GM12891 (cell line): ENCODE data around the gene TLCD5.

Experiments
- DNase-seq: peaks from one replicate; pipeline ENCODE4 v3.0.0; 2011; ENCODE audit warnings: low spot score; ENCODE audit not compliant: insufficient read length
- FAIRE-seq: peaks from 2 replicates; lab custom pipeline; 2011; peaks lifted over from hg19 to GRCh38; lab: Jason Lieb, UNC
- PAX5 ChIP-seq: IDR thresholded peaks from 2 replicates; pipeline ENCODE4 v1.6.1; 2011; ENCODE audit warnings: low read length, moderate library complexity, mild to moderate bottlenecking; ENCODE audit not compliant: insufficient read depth, severe bottlenecking
- POLR2A ChIP-seq: IDR thresholded peaks from 2 replicates; pipeline ENCODE4 v1.6.1; 2011; ENCODE audit warnings: low read depth, low read length, control low read depth
- POLR2AphosphoS5 ChIP-seq: IDR thresholded peaks from 2 replicates; pipeline ENCODE4 v1.6.1; 2011; ENCODE audit warnings: low read depth, low read length, control low read depth
- POU2F2 ChIP-seq: IDR thresholded peaks from 2 replicates; pipeline ENCODE4 v1.6.1; 2011; ENCODE audit warnings: low read depth, mild to moderate bottlenecking, control low read depth, low read length, moderate library complexity
- SPI1 ChIP-seq: IDR thresholded peaks from 2 replicates; pipeline ENCODE4 v1.6.1; 2011; ENCODE audit warnings: low read depth, low read length, control low read depth
- TAF1 ChIP-seq: IDR thresholded peaks from 2 replicates; pipeline ENCODE4 v1.6.1; 2011; ENCODE audit warnings: low read depth, low read length, control low read depth

The TLCD5 gene

DNA sequence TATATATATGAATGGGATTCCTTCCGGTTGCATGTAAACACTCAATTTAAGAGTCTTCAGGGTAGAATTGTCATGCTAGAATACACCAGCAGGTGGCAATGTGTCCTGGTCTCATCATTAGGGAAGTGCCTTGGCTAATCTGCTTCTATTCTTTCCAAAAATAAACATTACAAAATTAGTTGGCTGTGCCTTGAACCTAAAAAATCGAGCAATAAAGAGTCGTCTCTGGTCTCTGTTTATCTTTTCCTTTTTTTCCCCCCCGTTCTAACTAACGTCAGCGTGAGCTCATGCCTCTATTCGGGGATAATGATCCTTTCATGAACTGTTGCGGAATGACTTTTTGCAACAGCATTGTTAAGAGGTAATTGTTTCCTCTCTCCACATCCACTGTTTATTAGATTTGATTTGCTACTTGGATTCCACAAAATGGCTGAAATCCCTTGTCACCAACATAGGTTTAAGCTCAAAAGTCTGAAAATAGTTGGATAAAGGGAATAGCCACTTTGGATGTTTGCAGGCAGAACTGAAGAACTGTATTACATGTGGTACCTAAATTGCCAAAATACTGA, 9.9 kb downstream of the TLCD5 start:
- DNase-seq (peak; percentile 37), FAIRE-seq (peak; percentile 67)
- no peak for TF ChIP-seq POU2F2
- TF ChIP-seq POLR2A = no peak
- no peak for TF ChIP-seq TAF1
- TF ChIP-seq PAX5 = no peak
- no peak for TF ChIP-seq POLR2AphosphoS5
- TF ChIP-seq SPI1 = peak; percentile 76

DNA sequence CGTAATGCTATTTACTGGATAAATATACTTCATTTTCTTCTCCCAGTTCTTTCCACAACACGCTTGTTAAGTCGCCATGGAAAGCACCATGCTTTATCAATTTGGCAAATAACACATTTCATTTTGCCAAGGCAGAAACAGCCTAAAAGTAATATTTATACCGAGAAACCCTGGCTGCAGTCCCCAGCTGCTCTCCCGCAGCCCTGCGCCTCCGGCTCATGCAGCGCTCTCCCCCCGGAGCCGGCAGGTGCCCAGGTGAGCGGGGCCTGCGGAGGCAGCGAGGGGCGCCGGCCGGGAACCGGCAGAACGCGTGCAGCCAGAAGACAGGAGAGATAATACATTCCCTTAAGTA, 10.4 kb downstream of the TLCD5 start:
- TF ChIP-seq POU2F2 = no peak
- no peak for TF ChIP-seq POLR2AphosphoS5
- no peak for TF ChIP-seq SPI1
- TF ChIP-seq PAX5 = no peak
- no peak for TF ChIP-seq TAF1
- no peak for TF ChIP-seq POLR2A
- FAIRE-seq (no peak), DNase-seq (peak; percentile 38)

DNA sequence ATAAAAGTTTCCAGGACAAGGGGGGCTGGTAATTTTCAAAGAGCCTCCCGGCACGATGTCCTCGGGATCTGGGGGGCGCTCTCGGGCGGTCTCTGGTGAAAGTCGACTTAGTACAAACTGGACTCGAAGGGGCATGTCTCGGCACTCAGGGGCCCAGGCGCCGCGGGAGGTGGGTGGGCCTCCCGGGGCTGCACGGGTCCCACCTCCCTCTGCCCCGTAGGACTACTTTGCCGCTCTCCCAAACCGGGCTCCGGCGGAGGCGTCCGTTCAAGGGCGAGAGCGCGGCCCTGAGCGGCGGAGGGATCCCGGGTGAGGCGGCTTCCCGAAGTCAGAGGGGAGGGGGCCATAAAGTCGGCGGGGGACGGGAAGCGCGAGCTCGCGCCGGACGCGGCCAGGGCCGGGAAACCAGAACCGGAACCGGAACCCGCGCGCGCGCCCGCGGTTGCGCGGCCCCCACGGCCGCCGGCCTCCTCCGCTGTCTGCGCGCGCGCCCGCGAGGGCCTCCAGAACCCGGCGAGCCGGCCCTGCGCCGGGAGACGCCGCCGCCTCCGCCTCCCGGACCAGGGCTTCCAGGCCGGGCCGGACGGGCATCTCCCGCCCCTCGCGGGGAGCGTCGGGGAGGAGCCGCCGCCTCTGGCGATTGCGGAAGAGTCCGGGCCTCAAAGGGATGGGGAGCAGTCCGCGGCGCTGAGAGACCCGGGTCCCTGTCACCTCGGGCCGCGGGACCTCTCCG, 11.0 kb downstream of the TLCD5 start, which contains the start of gene ARHGEF12:
TSS of gene ARHGEF12 (plus strand) at position 506 of the 733 bp plus-strand sequence. CDS start 831 bp downstream, outside the sequence.
- FAIRE-seq (peak; percentile 66), DNase-seq (peak; percentile 82)
- TF ChIP-seq SPI1 (no peak), PAX5 (peak; percentile 53)

DNA sequence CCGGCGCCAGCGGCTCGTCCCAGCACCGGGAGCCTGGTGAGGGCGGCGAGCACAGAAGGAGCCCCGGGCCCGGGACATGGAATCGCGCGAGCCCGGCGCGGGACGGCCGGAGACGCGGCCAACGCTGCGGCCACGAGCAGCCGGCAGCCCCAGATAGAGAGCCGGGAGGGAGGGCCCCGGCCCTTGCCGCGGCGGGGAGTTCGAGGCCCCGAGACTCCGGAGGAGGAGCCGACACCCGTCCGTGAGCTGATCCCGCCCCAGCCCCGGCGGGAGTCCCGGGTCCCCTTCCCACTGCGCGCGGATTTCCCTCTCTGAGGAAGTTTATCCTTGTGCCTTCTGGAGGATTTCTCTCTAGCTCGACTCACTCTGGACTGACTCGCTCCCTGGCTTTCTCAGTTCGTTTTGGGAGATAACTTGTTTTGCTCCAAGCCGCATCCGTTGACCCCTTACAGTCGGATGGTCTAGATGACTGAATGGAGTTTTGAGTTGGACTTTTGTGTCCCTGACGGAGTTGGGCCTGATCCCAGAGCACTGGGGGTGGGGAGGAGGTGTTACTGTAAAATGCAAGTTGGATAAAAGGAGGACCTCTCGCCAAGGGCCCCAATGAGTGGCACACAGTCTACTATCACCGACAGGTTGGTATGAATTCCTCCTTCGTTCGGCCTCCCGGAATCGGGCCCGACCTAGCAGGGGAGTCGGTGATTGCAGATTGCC, 11.7 kb downstream of the TLCD5 start:
- FAIRE-seq (peak; percentile 75), DNase-seq (no peak)
- no peak for TF ChIP-seq POLR2A
- TF ChIP-seq POLR2AphosphoS5 = no peak

DNA sequence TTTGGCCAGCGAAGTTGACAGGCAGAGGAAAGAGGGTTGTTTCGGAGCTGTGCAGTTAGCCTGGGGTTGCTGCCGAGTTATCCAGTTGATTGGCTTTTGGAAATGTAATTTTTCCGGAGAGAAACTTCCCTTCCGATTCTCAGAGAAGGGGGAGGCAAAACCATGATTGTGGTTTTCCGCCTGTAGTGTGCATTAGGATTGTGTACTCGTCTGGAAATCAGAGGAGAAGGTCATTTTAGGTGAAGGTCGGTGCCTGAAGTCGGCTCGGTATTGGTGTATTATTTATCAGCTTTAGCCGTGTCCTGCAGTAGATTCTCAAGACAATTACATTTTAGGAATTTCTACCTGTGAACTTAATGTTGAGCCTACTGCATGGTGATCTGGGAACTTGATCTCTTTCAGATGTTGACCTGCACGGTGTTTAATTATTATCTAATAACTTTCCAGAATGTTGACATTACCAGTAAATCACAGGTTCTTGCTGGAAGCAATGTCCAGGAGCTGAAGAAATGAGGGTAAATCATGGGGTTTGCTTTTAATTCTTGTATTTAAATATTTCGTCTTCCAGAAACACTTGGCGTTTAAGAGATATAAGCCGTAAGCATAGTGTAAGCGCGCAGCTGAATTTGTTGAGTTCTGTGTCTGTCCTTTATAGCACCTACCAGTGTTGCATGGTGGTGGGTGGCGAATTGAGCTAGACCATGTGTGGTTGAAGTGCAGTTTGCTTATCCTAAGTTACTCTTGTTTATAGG, 12.4 kb downstream of the TLCD5 start:
- no peak for TF ChIP-seq TAF1
- no peak for TF ChIP-seq POU2F2
- no peak for TF ChIP-seq POLR2A
- TF ChIP-seq PAX5 = no peak
- no peak for TF ChIP-seq POLR2AphosphoS5
- TF ChIP-seq SPI1 = no peak
- FAIRE-seq = no peak
- no peak for DNase-seq

DNA sequence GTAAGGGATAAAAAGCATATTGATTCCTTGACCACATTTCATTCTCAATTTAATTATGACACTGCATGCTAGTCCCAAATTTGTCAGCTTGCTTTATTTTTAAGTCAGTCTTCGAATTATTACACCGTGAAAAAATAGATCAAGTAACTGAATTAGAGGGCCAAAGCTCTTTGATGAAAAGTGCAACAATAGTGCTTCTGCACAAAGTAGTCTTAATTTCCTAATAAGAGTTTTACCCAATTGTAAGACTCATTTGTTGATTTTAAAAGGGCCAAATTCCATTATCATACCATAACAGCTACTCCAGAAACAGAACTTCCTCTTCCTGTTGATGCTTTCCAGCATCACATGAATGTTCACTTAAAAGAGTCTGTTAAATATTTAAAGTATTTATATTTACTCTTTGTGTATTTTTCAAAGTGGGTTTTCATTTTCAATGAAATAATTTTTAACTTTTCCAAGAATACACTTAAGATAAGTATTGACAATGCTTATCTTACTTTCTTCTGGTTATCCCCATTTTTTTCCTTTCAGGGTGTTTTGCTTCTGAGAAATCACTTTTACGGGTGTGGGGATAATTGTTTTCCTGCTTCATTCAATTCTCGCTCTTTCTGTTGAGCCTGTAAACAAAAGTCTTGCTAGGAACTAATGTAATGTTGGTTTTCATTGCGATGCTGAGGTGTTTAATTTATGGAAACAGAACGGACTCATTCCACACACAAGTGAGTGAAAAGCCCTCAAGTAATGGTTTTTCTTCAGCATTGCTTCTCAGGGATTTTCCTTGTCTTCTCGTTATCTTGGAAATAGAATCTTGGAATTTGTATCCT, 13.2 kb downstream of the TLCD5 start:
- FAIRE-seq (no peak), DNase-seq (no peak)
- no peak for TF ChIP-seq POLR2AphosphoS5
- TF ChIP-seq PAX5 = no peak
- no peak for TF ChIP-seq POLR2A
- TF ChIP-seq POU2F2 = no peak
- TF ChIP-seq SPI1 = no peak
- TF ChIP-seq TAF1 = no peak

DNA sequence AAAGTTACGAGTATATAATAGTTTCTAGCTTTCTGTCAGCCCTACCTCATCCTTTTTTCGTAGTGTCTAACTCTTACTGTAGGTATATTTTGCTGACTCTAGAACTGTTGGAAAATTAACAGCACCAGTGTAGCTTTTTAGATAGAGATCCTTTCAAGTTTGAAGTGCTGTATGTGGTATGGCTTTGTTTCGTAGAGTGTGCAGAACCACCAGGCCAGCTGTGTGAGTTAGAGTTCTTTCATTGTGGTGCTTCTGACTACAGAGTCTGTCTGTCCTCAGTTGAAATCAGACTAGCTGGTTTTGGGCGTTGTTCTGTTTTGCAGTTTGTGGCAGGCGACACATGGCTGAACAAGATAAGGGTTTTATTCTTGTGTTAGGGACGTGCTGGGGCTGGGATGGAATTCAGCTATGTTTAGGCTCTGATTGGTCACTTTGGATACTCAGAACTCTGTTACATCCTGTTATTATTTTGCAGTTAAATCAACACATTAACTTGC, 14.3 kb downstream of the TLCD5 start:
- TF ChIP-seq POLR2A (no peak), TAF1 (no peak), POLR2AphosphoS5 (no peak), SPI1 (no peak)
- DNase-seq = no peak
- peak; percentile 71 for FAIRE-seq

DNA sequence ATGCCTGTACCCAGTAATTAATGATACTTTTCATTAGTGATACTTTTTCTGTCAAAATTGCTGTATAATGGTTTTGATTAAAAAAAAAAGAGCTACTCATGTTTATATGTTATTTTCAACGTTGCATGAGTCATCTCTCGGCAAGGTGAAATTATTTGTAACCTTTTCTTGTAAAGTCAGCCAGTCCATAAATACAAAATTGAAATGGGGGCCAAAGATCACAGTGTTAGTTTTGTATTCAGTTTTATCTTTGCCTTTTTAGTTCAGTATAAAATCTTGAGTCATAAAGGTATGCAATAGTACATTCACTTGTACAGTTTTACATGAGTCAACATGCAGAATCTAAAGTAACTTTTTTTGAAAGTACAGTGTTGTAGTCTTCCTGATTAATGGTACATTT, 15.4 kb downstream of the TLCD5 start:
- TF ChIP-seq PAX5 (no peak), SPI1 (no peak), POLR2AphosphoS5 (no peak), POLR2A (no peak), TAF1 (no peak), POU2F2 (no peak)
- DNase-seq = no peak
- FAIRE-seq = no peak

DNA sequence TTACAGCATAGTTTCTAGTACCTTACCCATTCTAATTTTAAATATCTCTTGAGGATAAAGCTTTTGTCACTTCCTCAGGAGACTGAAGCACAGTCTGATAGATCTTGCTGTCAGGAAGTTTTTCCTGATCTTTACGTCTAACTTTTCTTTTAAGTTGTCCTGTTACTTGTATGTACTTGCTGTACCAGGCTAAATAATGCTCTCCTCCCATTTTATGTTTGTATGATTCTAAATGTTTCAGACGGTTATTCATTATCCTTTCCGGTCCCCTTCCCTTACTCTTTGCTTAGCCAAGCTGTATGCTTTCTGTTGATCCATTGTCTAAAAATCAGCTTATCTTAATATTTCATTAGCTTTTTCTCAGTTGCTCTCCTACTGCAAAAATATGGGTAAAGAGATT, 17.1 kb downstream of the TLCD5 start:
- DNase-seq = no peak
- peak; percentile 75 for FAIRE-seq
- TF ChIP-seq POLR2AphosphoS5 (no peak), TAF1 (no peak), SPI1 (no peak), POU2F2 (no peak), PAX5 (no peak), POLR2A (no peak)
